A673 (cell line): Measurements from ENCODE around the gene SLC44A1.

Experiments used
- EZH2 ChIP-seq: fragments of 200-600 bp; sonication (generic); IDR thresholded peaks from 2 replicates; pipeline ENCODE4 v1.6.1; 2017; ENCODE audit warnings: borderline replicate concordance, low read depth, mild to moderate bottlenecking, mixed read lengths, antibody characterized with exemption, low read length; ENCODE audit not compliant: poor library complexity, severe bottlenecking
- TF ChIP-seq, protein P1 (sequence below): fragments of 300-800, 200-600 bp; sonication (generic); conservative IDR thresholded peaks from 2 replicates; pipeline ENCODE4 v1.5.1; 2017; ENCODE audit warnings: low read depth, mild to moderate bottlenecking, antibody characterized with exemption, low read length, moderate library complexity, mixed read lengths

DNA sequence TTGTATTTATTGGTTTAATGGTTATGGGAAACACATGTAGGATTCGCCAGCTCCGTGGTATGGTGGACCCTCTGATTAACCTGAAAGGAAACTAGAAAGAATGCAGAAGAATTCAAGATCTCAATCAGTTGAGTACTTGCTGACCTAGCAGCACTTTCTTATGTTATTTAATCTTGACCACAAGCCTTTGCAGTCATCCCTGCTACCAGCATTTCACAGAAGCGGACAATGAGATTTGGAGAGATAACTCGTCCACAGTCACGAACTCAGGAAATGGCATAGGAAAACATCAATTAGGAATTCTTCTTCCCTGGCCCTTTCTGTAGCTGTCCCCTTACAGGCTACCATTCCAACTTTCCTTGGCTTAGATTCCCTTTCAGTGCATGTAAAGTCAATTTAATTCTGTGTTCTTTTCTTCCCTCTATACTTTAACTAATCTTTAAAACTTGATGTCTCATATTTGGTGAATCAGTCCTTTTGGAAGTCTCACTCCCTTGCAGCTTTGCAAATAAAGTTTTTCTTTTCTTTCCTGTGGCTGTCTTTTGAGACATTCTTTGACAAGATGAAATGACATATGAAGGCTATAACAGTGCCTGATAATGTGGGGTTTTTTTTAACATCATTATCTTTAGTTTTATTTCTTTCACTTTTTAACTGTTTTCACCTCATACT, 1.3 kb upstream of the SLC44A1 start:
- TF ChIP-seq, protein P1, sequence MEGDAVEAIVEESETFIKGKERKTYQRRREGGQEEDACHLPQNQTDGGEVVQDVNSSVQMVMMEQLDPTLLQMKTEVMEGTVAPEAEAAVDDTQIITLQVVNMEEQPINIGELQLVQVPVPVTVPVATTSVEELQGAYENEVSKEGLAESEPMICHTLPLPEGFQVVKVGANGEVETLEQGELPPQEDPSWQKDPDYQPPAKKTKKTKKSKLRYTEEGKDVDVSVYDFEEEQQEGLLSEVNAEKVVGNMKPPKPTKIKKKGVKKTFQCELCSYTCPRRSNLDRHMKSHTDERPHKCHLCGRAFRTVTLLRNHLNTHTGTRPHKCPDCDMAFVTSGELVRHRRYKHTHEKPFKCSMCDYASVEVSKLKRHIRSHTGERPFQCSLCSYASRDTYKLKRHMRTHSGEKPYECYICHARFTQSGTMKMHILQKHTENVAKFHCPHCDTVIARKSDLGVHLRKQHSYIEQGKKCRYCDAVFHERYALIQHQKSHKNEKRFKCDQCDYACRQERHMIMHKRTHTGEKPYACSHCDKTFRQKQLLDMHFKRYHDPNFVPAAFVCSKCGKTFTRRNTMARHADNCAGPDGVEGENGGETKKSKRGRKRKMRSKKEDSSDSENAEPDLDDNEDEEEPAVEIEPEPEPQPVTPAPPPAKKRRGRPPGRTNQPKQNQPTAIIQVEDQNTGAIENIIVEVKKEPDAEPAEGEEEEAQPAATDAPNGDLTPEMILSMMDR = no peak
- TF ChIP-seq EZH2 = no peak
